Ishikawa (cell line): Measurements from ENCODE around the gene GZMM.

ENCODE experiments used
- CEBPB ChIP-seq: IDR thresholded peaks from 2 replicates; pipeline ENCODE4 v1.6.1; 2012
- CREB1 ChIP-seq: IDR thresholded peaks from 2 replicates; pipeline ENCODE4 v1.6.1; 2012; ENCODE audit warnings: low read depth
- EGR1 ChIP-seq: IDR thresholded peaks from 2 replicates; pipeline ENCODE4 v1.6.1; 2012
- EP300 ChIP-seq: IDR thresholded peaks from 2 replicates; pipeline ENCODE4 v1.6.1; 2012; ENCODE audit warnings: borderline replicate concordance
- FOXM1 ChIP-seq: IDR thresholded peaks from 2 replicates; pipeline ENCODE4 v1.6.1; 2012; ENCODE audit warnings: low read depth, borderline replicate concordance
- MAX ChIP-seq: IDR thresholded peaks from 2 replicates; pipeline ENCODE4 v1.6.1; 2012
- NFIC ChIP-seq: IDR thresholded peaks from 2 replicates; pipeline ENCODE4 v1.6.1; 2012
- RAD21 ChIP-seq: IDR thresholded peaks from 2 replicates; pipeline ENCODE4 v1.6.1; 2012; ENCODE audit warnings: low read depth
- REST ChIP-seq: IDR thresholded peaks from 2 replicates; pipeline ENCODE4 v1.6.1; 2012; ENCODE audit warnings: low read depth, mild to moderate bottlenecking
- TAF1 ChIP-seq: IDR thresholded peaks from 2 replicates; pipeline ENCODE4 v1.6.1; 2012; ENCODE audit warnings: low read depth, mild to moderate bottlenecking
- TCF12 ChIP-seq: IDR thresholded peaks from 2 replicates; pipeline ENCODE4 v1.6.1; 2012; ENCODE audit warnings: low read depth
- TEAD4 ChIP-seq: IDR thresholded peaks from 2 replicates; pipeline ENCODE4 v1.6.1; 2012
- YY1 ChIP-seq: IDR thresholded peaks from 2 replicates; pipeline ENCODE4 v1.6.1; 2012; ENCODE audit warnings: low read depth
- ZBTB7A ChIP-seq: IDR thresholded peaks from 2 replicates; pipeline ENCODE4 v1.6.1; 2012; ENCODE audit warnings: low read depth
- TF ChIP-seq, protein P1 (sequence below): IDR thresholded peaks from 2 replicates; pipeline ENCODE4 v1.6.1; 2012

GZMM gene

DNA sequence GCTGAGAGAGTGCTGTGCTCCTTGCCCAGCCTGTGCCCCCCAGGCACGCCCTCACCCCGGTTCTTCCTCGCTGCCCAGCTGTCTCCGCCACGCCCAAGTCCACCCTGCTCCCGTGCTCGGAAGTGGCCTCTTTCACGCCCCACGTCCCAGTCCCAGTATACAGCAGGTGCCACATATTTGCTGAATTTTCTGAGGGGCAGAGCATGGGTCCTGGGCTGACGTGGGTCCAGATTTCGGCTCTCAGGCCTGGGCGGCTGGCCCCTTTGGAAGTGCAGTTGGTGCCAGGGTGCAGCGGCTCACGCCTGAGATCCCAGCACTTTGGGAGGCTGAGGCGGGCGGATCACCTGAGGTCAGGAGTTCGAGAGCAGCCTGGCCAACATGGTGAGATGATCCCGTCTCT is 49.2 kb downstream of the GZMM start:
- TF ChIP-seq TEAD4, result no peak
- TF ChIP-seq, protein P1, sequence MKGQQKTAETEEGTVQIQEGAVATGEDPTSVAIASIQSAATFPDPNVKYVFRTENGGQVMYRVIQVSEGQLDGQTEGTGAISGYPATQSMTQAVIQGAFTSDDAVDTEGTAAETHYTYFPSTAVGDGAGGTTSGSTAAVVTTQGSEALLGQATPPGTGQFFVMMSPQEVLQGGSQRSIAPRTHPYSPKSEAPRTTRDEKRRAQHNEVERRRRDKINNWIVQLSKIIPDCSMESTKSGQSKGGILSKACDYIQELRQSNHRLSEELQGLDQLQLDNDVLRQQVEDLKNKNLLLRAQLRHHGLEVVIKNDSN, result no peak
- no peak for TF ChIP-seq FOXM1
- TF ChIP-seq RAD21, result no peak
- no peak for TF ChIP-seq YY1
- TF ChIP-seq CREB1, result no peak
- no peak for TF ChIP-seq ZBTB7A
- no peak for TF ChIP-seq EGR1
- TF ChIP-seq CEBPB, result no peak
- no peak for TF ChIP-seq REST
- TF ChIP-seq TAF1, result no peak
- TF ChIP-seq MAX, result no peak
- no peak for TF ChIP-seq NFIC
- no peak for TF ChIP-seq TCF12
- TF ChIP-seq EP300, result no peak

GRCh38 chr19:593505-593904 is 49.7 kb downstream of the GZMM start:
- TF ChIP-seq TEAD4, result no peak
- TF ChIP-seq YY1, result no peak
- TF ChIP-seq, protein P1, result no peak
- TF ChIP-seq MAX, result no peak
- TF ChIP-seq FOXM1, result no peak
- no peak for TF ChIP-seq RAD21
- no peak for TF ChIP-seq TCF12
- TF ChIP-seq CREB1, result no peak
- no peak for TF ChIP-seq REST
- no peak for TF ChIP-seq EP300
- TF ChIP-seq TAF1, result no peak
- no peak for TF ChIP-seq ZBTB7A
- no peak for TF ChIP-seq NFIC
- TF ChIP-seq CEBPB, result no peak
- TF ChIP-seq EGR1, result no peak

- TF ChIP-seq MAX (no peak), NFIC (no peak), CEBPB (no peak), CREB1 (no peak), ZBTB7A (no peak), FOXM1 (no peak), EP300 (no peak)
- TF ChIP-seq, protein P1, result no peak
These were observed 50.5 kb downstream of the GZMM start for GRCh38 chr19:594265-594870.

DNA sequence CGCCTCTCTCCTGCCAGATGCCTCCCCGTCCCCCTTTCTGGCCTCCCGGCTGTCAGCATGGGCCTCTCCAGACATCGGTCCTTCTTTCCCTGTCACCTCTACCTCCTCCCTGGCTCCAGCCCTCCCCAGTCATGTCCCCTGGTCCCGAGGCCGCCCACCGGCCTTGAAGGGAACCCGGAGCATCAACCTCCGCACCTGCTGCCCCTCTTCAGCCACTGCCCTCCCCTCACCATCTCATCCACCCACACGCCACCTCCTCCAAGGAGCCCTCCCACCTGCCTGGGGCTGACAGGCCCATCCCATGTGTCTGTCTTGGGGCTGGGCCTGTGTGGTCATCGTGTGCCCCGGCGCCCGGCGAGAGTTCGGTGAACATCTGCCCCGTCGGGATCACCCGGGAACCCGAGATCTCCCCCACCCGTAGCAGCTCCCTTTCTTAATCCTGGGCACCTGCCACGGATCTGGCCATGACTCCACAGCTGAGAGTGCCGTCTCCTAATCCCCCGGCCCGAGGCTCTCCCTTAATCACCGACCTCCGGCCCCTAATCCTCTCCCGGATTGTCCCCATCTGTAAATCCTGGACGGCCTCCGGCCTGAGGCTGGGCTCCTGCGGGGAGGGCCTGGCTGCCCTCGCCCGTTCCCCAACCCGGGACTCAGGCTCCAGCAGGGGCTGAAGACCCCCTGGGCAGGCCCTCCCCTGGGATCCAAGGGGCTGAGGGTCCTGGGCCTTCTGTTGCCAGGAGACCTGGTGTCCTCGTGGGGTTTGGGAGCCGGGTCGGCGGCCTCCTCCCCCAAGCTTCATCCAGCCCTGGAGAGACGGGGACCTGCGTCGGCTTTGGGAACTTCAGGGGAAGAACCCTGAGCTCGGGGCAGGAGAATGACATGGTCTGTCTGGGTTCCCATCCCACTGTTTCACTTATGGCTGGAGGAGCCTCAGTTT is 51.7 kb downstream of the GZMM start:
- TF ChIP-seq ZBTB7A, result no peak
- TF ChIP-seq NFIC, result no peak
- no peak for TF ChIP-seq CEBPB
- TF ChIP-seq EGR1, result no peak
- no peak for TF ChIP-seq RAD21
- TF ChIP-seq TCF12, result no peak
- no peak for TF ChIP-seq EP300
- no peak for TF ChIP-seq TAF1
- TF ChIP-seq, protein P1, result no peak
- TF ChIP-seq CREB1, result no peak
- TF ChIP-seq REST, result no peak
- no peak for TF ChIP-seq YY1
- TF ChIP-seq FOXM1, result no peak
- TF ChIP-seq MAX, result no peak
